Measurements from ENCODE around the gene PSMA7.
A peak's percentile ranks its signal among the peaks of the same experiment; 100 is the strongest.

PSMA7 gene

DNA sequence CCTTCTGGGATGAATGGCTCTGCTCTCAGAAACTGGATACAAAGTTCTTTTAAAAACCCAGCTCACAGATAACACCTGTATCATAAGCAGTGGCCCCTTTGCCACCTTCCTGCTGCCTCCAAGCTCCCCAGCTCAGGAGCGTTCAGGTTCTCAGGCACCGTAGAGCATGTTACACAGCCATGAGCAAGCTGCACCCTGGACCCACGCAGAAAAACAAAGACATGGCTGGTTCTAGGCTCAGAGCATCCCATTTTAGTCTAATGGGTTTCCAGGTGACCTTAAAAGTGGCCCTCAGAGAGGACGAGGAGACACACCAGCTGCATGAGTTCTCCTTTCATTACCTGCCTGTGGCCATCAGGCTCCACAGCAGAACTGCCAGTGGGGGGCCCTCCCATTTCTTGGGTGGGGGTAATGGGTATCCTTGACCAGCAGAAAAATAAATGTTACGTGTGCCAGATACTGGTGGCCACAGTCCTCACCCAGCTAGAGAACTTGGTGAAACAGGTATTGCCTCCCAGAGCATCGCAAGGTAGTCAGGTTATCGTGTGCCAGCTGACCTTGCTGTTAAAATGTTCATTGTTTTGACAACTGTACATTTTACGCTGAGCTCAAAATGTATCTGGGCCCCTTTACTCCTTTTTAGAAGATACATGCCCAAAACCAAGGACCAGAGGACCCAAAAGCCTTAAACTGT is 7.5 kb downstream of the PSMA7 start:
- DNase-seq, result no peak

DNA sequence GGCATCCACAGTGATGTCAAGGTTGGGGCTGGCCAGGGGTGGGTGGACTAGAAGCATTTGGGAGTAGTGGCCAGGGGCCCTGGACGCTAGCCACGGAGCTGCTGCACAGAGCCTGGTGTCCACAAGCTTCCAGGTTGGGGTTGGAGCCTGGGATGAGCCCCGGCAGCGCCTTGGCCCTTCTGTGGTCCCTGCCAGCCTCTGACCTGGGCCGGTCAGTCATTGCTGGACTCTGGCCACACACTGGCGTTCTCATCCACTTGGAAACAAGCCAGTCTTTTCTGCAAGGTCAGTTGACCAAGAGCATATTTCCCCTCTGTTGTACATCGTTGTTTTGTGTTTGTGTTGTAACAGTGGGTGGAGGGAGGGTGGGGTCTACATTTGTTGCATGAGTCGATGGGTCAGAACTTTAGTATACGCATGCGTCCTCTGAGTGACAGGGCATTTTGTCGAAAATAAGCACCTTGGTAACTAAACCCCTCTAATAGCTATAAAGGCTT is 8.4 kb downstream of the PSMA7 start:
- no peak for DNase-seq

DNA sequence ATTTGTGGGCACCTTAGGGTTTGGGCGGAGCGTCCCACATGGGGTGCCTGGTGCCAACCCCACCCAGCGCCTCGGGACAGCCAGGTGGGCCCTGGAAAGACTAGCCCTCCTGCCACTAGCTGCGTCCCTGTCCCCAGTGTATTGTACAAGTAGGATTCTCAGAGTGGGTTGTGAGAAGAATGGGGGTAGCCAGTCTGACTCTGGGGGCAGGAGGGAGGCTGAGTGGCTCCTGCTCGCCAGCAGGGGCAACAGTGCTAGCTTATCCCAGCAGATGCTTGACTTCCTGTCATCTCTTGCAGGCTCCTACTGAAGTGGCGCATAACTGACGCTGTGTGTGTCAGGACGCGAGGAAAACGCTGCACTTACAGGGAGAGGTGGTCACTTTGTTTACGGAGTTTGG is 9.3 kb downstream of the PSMA7 start:
- DNase-seq, result no peak

DNA sequence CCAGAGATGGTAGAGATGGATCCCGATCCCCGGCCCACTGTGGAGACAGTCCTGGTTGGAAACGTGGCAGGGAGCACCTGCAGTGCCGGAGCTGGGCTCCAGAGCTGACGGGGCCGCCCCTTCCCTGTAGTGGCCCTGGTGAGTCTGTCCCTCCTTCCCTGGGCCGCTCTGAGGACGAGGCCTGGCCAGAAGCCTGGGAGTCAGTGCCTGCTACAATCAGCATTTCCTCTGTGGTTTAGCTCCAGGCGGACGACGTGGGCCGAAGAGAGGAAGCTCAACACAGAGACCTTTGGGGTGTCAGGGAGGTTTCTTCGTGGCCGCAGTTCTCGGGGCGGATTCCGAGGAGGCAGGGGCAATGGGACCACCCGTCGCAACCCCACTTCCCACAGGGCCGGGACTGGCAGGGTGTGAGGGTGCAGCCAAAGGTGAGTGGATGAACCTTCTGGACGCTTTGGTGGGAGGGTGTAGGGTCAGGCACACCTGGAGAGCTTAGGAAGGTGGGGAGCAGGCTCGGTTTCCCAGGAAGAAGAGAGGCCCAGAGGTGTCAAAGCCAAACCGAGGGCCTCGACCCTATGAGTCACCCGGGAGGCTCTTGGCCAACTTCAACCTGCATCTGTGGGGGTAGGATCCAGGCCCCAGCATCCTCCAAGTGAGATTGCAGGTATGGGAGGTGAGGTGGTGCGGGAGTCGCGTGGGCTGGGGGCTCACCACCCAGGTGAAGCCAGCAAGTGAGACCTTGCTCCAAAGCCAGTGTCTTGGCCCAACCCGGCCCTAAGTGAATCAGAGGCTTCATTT is 9.9 kb downstream of the PSMA7 start:
- DNase-seq, result no peak

DNA sequence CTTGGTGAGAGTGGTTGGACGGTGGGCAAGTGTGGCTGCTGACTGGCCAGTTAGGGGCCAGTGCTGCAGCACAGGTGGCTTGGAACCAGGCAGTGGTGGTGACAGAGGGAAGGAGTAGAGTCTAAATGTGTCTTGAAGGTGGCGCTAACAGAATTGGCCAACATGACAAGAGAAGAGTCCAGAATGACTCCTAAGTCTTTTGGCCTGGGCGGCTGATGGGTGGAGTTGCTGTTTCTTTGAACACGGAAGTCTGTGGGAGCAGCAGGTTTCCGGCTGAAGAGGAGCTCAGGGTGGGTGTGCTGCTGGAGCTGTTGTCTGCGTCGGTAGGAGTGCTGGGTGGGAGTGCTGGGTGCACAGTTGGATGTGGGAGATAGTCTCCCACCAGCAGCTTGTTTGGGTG is 10.8 kb downstream of the PSMA7 start:
- DNase-seq, result no peak

DNA sequence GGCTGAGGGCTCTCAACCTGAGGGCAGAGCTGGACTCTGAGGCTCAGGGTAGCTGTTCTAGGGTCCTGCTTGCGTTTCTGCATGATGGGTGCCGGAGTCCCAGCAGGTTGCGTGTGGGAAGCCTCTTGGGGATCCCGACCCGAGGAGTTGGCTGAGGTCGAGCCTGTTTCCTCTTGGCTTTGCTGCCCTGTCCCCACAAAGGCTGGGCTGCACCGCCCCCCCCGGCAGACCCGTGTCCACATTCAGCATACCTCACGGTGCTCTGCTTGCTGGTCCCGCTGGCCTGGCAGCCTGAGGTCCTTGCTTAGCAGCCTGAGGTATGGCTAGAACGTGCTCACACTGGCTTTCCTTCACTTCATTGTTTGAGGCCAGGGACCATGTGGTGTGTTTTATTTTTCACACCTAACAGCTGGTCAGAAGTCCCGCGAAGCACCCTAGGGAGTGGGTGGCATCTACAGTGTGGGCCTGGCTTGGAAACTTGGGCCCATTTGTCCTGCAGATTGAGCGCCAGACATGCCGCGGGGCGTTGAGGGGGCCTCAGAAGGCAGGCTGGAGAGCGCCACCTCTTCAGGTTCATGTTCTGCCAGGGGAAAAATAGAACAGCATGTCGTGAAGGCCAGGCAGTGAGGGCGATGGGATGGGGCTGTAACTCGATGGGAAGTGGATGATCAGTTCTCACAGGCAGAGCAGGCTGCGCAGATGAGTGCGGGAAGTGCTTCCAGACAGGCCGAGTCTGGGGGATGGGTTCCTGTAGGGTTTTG is 11.5 kb downstream of the PSMA7 start:
- no peak for DNase-seq

DNA sequence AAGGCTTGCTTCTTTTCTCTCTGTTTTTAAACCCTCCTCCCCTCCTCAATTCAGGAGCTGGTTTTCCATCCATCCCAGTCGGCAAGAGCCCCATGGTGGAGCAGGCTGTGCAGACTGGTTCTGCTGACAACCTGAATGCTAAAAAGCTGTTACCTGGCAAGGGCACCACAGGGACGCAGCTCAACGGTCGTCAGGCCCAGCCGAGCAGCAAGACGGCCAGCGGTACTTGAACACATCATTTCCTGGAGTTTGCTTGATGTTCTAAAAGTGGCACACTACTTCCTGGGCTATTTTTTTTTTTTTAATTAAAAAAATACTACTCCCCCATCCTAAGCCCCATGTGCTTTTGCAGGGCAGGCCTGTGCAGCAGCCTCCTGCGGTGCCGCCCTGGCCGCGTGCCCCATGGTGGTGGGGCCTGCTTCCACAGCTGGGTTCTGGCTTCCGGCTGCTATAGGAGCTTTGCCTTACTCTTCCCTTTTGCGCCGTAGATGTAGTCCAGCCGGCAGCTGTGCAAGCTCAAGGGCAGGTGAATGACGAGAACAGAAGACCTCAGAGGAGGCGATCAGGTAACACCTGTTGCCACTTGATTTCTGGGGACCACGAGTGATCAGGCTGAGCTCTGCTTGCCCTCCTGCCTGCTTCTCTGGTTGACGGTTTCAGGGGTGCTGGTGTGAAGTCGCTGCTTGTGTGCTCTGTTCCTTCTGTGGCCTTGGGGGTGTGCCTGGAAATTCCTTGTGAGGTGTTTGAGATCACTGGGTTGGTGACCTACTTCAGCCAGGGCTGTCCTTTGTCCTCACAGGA is 13.3 kb downstream of the PSMA7 start:
- no peak for DNase-seq

DNA sequence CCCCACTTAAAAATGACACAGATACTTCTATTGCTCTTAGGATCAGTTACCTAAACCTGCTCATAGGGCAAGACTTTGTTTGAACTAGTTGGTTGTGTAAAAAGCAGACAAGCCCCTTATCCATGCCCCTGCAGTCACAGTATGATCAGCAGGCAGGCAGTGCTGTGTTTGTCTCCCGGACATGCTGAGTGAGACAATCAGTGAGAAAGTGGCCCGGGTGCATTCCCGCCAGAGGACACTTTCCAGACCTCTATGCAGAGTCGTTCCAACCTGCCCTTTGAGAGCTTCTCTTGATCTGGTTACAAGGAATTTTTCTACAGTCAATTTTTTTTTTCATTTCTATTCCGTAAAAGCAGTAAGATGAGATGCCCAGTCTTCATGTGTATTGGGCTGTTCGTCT is 14.7 kb downstream of the PSMA7 start:
- no peak for DNase-seq

DNA sequence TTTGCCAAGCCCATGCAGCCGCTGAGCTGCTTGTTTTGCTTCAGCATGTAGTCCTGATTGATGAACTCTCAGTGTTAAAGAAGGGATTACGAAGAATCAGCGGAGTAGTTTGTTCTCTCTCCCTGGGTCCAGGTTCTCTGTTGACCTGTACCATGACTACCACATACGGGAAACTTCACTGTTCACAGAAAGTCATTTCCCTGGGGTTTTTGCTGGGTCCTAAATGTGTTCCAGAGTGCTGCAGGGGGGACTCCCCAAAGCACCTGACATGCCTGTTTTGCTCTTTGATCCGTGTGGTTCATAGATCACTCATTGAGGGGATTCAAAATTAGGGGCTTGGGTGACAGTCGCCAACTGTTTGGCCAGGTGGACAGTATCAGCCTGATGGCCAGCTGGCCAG is 15.4 kb downstream of the PSMA7 start:
- no peak for DNase-seq

DNA sequence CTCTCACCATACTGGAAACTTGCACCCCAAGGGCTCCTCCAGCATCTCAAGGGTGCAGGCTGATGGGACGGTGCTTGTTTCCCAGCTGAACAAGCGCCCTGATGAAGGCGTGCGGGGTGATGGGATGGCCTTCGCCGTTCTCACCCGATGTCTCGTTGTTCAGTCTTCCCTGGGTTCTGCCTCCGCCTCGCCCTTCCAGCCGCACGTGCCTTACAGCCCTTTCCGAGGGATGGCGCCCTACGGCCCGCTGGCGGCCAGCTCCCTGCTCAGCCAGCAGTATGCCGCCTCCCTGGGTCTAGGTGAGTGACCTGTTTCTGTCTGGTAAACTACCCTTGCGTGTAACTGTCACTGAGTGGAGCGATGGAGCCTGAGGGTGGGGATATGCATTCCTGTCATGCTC is 17.1 kb downstream of the PSMA7 start:
- DNase-seq, result no peak

DNA sequence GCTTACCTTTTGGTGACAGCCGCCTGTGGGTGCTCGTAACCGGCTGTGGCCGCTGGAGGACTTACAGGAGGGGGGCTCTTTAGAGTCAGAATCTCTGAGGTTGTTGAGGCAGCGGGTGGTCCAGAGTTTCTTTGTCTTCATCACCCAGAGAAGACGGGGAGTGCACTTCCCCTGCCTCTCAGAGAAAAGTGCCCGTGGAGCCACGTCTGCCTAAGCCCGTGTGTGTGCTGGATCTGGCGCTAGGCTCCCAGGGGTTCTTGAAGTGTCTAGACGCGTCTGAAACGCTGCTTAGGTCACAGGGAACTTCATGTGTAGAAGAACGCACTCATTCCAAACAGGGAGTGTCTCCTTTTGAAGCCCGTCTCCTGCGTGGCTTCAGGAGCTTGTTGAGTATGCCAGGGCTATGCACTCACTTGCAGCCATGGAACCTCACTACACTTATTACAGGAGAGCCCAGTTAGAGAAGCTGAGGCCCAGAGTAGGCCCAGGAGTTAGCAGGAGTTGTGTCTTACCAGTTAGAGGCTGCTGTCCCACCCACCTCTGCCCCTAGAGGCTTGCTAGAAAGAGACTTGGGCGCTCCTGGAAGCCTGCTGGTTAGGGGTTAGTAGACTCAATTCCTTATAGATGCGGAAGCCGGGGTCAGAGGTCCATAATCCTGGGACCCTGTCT is 19.6 kb downstream of the PSMA7 start:
- DNase-seq, result no peak

DNA sequence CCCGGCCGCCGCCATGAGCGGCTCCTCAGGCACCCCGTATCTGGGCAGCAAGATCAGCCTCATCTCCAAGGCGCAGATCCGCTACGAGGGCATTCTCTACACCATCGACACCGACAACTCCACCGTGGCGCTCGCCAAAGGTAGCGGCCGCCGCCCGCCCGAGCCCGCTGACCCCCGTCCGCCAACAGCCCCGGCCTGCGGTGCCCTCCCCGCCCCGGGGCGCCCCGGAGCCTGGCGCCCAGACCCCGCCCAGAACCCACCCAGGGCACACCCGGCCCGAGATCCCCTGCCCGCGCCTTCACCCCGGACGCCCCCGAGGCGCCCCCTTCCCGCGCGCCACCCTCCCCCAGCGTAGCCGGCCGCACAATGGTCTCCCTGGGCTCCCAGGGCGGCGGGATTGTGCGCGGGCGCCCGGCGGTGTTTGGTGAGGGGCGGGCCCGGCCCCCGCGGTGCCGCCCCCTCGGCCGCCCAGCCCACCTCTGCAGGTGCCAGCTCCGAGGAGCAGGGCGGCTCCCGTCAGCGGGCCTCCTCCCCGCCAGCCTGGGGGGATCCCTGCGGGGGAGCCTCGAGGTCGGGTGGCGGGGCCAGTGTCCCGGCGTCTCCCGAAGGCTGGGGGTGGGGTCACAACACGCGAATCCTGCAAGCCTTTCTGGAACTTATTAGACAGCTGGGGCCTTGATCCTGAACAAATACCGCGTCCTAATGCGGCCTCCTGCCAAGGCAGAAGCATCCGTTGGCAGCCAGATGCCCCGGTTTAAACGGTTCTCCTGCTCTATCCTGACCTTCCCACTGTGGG is 20.3 kb downstream of the PSMA7 start:
- peak; percentile 41 for DNase-seq

DNA sequence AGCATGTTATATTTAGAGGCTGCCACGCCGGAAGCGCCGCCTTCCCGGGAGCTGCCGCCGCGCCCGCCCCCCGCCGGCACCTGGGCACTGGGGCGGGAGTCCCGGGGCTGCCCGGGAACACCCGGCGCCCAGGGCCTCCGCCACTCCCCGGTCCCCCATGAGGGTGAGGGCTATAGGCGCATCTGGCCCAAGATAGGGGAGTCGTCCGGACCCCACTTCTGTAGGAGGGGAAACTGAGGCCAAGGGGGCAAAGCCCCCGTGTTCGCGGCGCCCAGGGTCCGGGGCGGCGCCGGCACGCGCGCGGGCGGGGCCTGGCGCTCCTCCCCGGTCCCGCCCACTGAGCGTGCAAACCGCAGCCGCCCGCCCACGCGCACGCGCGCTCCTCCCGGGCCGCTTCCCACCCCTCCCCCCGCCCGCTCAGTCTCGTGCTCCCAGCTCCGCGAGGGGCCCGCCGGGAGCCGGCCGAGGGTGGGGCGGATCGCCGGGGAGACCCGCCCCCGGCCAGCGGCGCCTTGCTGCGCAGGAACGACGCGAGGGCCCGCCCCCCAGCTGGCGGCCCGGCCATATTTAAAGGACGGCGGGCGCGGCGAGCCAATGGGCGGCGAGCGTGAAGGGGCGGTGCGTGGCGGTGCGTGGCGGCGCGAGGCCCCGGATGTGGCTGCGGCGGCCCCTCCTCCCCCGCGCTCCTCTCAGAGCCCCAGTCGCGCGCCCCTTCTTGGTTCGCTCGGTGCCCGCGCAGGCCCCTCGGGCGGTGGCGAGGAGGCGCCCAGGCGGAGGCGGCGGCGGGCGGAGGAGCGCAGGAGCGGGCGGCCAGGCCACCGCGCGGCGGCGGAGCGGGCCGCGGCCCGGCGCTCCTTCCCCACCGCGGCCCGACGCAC is 21.2 kb downstream of the PSMA7 start, which contains the start of gene LSM14B:
Gene LSM14B (plus strand): TSS at position 700 of the 878 bp plus-strand sequence. CDS start 192 bp downstream, outside the sequence.
- peak; percentile 96 for DNase-seq

DNA sequence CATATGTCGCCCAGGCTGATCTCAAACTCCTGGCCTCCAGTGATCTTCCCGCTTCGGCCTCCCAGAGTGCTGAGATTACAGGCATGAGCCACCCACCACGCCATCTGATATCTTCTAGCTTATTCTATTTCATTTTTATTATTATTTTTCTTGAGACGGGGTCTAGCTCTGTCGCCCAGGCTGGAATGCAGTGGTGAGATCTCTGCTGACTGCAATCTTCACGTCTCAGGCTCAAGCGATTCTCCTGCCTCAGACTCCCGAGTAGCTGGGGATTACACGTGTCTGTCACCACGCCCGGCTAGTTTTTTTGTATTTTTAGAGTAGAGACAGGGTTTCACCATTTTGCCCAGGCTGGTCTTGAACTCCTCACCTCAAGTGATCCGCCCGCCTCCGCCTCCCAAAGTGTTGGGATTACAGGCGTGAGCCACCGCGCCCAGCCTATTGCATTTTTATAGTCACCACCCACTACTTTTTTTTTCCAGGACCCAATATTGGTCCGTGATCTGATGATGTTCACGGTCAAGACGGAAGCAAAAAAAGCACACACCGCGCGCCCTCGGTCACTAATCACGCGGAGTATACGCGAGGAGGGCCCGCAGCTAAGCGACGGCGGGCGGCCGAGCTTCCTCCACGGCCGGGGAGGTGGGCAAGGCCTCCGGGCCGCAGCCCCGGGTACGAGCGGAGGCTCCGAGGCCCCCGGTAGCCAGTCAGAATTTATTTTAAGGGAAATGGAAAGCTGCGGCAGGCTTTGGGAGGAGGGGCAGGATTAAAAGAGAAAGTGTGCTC is 22.0 kb downstream of the PSMA7 start:
- no peak for DNase-seq

DNA sequence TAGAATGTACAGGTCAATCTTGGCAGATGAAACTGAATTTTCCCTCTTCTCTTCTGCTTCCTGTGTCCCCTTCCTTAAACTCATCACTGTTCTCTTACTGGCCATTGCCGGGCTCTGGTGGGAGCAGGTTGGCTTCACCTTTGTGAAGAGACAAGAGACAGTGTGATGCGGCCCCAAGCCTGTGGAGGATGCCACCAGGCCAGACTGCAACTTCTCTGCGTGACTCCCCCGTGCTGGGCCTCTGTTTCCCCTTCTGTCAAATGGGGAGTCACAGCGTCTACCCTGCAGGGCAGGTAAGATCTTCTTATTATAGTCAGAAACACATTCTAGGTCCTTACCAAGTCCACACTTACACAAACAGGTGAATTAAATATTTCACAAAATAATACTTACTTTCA is 22.8 kb downstream of the PSMA7 start:
- no peak for DNase-seq

DNA sequence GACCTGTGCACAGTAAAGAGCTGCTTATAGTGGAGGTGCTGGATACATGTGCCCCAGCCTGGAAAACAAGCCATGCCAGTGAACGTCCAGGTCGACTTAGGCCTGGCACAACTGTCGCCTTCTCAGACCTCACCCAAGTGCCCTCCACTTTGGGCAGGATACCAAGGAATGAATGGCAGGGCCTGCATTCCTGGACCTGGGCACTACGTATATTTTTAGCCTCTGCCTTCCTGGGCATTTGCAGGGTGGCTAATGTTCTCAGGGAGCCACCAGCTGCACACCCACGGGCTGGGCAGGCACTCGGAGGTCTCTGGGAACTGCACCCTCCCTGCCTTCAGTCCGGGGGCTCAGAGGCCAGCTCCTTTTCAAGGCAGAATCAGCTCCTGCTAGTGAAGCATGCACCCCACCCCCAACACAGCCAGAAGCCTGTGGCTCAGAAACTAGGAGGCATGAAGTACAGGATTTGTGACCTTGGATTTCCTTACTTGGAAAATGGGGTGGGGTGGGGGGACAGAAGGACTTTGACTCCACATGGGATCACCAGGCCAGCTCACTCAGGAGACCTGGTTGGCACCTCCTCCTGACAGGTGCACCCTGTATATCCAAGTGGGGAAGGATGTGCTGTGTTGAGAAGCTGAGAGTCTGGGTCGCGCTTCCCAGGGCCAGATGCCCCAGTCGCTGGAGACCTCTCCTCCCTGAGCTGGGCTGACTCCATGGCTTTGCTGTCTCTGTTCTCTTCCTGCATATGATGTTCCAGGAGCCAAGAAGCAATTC is 23.4 kb downstream of the PSMA7 start:
- no peak for DNase-seq

DNA sequence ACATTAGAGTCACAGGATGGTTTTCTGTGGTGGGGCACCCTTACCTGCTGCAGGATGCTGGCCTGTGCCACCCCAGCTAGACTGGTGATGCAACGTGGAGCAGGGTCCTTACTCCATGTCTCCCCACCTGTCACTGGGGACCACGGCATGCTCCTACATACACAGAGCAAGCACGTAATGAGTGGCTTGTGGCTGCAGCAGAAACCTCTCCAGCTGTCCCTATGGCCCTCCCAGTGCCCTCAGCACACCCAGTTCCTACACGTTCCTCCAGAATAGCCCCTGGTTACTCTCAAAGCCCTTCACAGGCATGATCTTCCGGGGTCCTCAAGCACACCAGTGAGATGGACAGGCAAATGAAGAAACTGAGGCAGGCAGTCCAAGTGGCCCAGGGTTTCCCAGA is 24.1 kb downstream of the PSMA7 start:
- DNase-seq, result no peak

Data from activated naive CD4-positive, alpha-beta T cell treated with Interleukin-2 at 50 U/mL for 16 hours (primary cell).